Adipose tissue (tissue), 3 donors: Measurements from ENCODE around the gene FYCO1. TPM values are rescaled to one million over a fixed set of nuclear protein-coding genes. Genes with fewer than 3 reads are reported as not detected.
"Not testable (repeated sequence)": the region's sequence is repeated elsewhere in the genome, so short reads cannot be mapped to it uniquely, and the experiment has no call there.

Experiments
- H3K27ac ChIP-seq: one replicate; pipeline ENCODE4 v1.5.1; 2013; ENCODE audit warnings: low read depth, low read length
- WGBS, 3 donors: extraction: QIAGEN DNeasy Blood & Tissue Kit; methylation state at CpG; one replicate each; pipeline ENCODE4 v1.1.7; 2013; 5-methylcytosine and 5-hydroxymethylcytosine counted together
- polyA plus RNA-seq, 3 donors: library from polyadenylated mRNA; stranded (reverse); fragments of 200-250 nt; gene quantifications; one replicate each; pipeline ENCODE4 v1.2.3, GENCODE V29; 2013
- donor health status: healthy with polysubstance abuse.
- donor health status: Bipolar disorder and iron deficiency.
- donor health status: healthy.

FYCO1 gene
- polyA plus RNA-seq, 3 donors, result 7.0 to 17.4 (median 14.3) TPM

DNA sequence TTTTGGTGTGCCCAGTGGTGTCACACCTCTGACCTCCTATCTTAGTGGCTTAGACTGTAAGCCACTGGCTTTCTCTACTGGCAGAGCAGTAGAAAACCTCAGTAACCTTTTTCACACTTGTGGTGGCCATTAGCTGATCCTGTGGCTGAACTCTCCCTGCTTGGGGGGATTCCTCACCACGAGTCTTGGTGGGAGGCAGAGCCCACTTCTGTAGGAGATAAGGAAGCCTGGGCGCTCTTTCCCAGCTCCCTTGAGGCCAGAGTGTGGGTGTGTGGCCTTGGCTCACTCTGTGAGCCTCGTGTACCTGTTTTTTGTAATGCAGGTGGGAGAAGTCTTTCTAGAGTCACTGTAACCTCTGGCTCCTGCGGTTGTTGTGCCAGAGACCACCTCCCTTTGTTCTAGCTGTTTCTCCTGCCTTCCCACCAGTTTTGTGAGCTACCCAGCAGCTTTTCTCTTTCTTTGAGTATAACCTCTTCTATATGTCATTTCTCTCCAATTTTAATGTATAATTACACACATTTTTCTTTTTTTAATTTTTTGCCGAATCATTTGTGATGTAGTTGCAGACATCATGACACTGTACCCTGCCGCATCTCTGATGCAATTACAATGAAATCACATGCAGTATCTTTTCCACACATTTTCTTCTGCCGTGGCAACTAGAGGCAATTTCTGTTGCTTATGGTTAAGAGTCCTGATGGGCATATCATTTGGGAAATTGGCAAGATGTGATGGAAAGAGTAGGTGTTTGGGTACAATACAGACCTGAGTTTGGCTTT, 17.9 kb upstream of the FYCO1 start:
- no peak overlapping the region for H3K27ac ChIP-seq
- WGBS, 3 donors, result 71 to 76% (median 72%) methylated on average over 7 of the region's 7 CpGs

- 78 to 88% (median 79%) methylated on average over 4 of the region's 4 CpGs for WGBS, 3 donors
- H3K27ac ChIP-seq, result no peak overlapping the region
Measured at GRCh38 chr3:46012246-46012645, 16.6 kb upstream of the FYCO1 start.

- no peak overlapping the region for H3K27ac ChIP-seq
- 81 to 95% (median 83%) methylated on average over 2 of the region's 2 CpGs for WGBS, 3 donors
Measured at GRCh38 chr3:46010519-46011113, 15.0 kb upstream of the FYCO1 start.

DNA sequence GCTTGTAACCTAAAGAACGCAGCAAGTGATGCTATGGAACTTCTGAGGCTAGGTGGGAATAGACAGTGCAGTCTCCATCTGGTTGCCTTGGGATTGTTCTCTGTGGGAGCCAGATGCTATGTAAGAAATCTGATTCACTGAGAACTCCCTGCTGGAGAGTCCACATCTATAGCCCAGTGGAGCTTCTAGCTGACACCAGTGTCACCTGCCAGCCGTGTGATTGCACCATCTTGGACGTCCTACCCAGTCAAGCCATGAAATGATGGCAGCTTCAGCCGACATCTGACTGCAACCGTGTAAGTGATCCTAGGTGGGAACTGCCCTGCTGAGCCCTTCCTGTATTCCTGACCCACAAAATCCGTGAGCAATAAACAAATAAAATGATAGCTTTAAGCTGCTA, 12.4 kb upstream of the FYCO1 start:
- 64 to 88% (median 85%) methylated on average over 6 of the region's 6 CpGs for WGBS, 3 donors
- no peak overlapping the region for H3K27ac ChIP-seq

- H3K27ac ChIP-seq, result no peak overlapping the region
Measured at GRCh38 chr3:46007280-46007679, 11.7 kb upstream of the FYCO1 start.

DNA sequence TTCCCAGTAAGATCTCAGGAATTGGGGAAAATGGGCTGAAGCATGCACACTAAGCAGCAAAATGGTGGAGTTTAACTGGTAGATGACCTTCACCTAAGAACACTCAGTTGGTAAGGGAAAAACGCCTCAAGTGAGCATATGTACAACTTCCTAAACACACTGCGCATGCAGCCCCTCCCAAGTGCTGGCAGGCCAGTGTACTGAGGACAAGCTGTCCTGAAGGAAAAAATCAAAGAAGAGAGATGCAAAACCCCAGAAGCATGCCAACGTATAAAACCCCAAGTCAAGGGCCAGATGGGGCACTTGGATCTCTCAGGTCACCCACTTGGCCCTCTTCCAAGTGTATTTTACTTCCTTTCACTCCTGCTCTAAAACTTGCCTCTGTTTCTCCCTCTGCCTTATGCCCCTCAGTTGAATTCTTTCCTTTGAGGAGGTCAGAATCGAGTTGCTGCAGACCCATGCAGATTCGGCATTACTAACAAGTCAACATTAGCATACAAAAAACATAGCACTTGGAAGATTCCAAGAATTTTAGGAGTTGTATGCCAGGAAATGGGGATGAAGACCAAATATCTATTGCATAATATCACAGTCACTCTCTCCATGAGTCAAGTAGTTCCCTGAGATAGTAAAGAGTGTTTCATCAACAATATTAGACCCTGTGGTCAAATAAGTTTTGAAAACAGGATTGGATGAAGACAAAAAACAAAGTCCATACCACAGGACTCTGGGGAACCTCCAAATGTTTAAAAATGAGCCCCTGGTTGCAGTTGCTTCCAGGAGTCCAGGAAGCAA, 10.8 kb upstream of the FYCO1 start:
- 65 to 80% (median 71%) methylated on average over 5 of the region's 5 CpGs for WGBS, 3 donors
- H3K27ac ChIP-seq, result no peak overlapping the region

- H3K27ac ChIP-seq, result not testable (repeated sequence)
Measured at GRCh38 chr3:46003706-46004105, 8.1 kb upstream of the FYCO1 start.

- WGBS, 3 donors, result 85 to 96% (median 88%) methylated on average over 2 of the region's 2 CpGs
- no peak overlapping the region for H3K27ac ChIP-seq
Measured at GRCh38 chr3:46001178-46001577, 5.6 kb upstream of the FYCO1 start.

DNA sequence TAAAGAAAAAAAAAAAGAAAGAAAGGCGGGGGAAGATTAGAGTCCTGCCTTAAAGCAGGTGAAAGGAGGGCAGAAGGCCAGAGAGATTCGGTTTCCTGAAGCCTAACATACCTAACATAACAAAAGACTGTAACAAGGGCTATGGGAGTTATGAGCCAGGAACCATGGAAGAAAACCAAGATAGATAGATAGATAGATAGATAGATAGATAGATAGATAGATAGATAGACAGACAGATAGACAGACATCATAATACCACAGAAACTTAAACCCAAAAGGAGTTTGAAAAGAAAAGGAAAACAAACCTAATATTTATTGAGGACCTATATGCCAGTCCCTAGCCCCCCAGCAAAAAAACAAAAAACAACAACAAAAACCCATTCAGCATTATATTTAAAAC, 2.3 kb upstream of the FYCO1 start:
- 75 to 91% (median 84%) methylated on average over 2 of the region's 2 CpGs for WGBS, 3 donors
- no peak overlapping the region for H3K27ac ChIP-seq

DNA sequence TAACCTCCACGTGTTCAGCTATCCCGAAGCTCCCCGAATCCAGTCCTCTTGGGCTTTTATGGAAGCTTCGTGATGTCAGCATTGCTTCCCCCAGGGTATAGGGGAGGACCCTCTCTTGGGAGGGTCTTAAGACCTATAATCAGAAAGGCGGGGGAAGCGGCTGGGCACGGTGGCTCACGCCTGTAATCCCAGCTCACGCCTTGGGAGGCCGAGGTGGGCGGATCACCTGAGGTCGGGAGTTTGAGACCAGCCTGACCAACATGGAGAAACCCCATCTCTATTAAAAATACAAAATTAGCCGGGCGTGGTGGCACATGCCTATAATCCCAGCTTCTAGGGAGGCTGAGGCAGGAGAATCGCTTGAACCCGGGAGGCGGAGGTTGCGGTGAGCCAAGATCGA, 1.9 kb upstream of the FYCO1 start:
- WGBS, 3 donors, result 92 to 96% (median 93%) methylated on average over 19 of the region's 19 CpGs
- H3K27ac ChIP-seq, result not testable (repeated sequence)

DNA sequence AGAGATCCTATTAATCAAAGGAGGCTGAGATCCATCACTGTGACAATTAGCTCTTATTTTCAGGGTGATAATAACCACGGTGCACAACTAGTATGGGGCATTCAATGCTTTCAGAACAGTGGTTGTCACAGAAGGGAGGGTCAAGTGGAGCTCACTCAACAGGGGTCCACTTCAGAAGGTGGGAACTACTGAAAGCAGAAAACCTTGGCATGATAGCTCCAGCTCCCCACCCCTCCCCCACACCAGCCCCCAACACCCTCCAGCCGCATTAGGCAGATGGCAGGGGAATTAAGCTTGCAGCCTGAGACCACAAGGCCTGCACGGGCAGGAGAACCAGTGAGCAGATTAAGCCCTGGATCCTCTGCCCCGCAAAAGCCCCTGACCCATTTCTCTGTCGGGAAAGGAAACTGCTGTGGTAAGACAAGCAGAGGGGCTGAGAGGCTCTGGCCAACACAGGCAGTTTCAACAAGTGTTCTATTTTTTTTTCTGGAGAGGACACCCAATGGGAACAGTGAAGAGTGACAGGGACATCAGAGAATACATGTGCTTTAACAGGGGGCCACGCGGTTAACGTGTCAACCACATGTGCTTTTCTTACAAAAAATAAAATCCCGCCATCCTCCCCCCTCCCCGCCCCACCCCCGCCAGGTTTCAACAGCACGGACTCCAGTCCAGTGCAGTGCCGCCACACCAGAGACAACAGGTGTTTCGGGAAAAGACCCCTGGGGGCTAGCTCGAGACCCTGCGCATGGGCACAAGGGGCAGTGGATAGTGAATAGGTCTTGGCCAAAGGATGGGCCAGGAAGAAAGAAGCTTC, 997 bp downstream of the FYCO1 start:
- peak overlapping the region; percentile 40 for H3K27ac ChIP-seq
- WGBS, 3 donors, result 8 to 13% (median 11%) methylated on average over 16 of the region's 16 CpGs

GRCh38 chr3:45993421-45994027, 2.1 kb downstream of the FYCO1 start:
- WGBS, 3 donors, result 73 to 78% (median 76%) methylated on average over 3 of the region's 3 CpGs
- no peak overlapping the region for H3K27ac ChIP-seq

- 36 to 69% (median 43%) methylated on average over 2 of the region's 2 CpGs for WGBS, 3 donors
- H3K27ac ChIP-seq, result no peak overlapping the region
Measured at GRCh38 chr3:45992821-45993221, 2.8 kb downstream of the FYCO1 start.

DNA sequence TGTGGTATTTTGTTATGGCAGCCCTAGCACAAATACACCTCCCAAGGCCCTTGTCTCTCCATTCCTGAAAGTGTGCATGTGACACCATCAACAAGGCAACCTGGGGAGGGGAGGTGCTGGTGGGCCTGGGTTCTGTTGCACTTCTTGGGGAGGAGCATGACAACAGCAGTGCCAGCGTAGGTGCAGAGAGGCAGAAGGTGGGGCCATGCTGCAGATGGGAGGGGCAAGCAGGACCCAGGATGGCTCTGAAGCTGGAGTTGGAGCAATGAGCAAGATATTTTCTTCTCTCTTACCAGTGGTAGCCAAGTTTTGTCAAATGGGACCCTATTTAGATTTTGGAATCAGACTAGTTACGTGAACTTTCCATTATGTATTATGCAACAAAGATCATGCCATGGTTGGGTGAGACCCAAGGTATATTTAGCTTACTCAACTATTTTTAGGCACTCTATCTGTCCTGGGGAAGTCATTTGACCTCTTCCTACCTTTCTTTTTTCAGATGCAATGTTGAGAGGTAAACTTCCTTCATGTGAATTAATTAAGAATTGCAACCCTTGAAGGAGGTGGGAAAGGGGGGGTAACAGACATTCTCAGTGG, 3.4 kb downstream of the FYCO1 start:
- H3K27ac ChIP-seq, result no peak overlapping the region
- 38 to 56% (median 53%) methylated on average over 2 of the region's 2 CpGs for WGBS, 3 donors

DNA sequence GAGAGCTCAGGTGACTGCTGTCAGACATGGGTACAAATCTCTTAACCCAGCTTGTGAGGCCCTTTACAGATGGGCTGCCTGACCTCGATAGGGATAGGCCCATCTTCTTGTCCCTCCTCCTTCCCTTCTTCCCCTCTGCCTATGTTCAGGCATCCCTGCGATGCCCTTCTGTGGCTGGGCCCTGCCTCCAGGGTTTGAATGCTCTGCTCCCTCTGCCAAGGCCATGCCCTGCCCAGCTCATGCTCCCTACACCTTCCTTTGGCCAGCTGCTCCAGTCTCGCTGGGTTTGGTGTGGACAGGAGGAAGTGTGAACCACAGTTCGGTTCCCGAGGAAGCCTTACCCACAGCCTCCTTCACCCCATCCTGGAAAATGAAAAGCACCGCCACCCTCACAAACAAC, 4.3 kb downstream of the FYCO1 start:
- H3K27ac ChIP-seq, result no peak overlapping the region
- 68 to 76% (median 73%) methylated on average over 6 of the region's 6 CpGs for WGBS, 3 donors

DNA sequence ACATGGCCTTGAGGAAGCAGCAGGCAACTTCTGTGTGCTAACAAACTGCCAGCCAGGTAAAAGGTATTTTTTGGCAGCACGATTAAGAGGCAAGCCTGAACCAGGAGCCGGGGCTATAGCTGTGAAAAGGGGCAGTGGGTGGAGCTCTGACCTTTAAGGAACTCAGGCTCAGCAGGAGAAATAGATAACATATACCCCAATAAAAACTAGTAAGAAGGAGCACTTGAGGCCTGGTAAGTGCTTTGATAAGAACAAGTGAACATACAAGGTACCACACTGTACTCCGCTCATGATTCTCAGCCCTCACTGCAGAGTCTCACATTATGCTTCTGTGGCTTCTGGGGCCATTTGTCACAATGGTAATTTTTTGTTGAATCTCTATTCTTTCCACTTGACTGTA, 5.4 kb downstream of the FYCO1 start:
- no peak overlapping the region for H3K27ac ChIP-seq
- WGBS, 3 donors, result 60 to 89% (median 63%) methylated on average over 3 of the region's 3 CpGs

- WGBS, 3 donors, result 73 to 94% (median 76%) methylated on average over 2 of the region's 2 CpGs
- no peak overlapping the region for H3K27ac ChIP-seq
Measured at GRCh38 chr3:45988804-45989203, 6.8 kb downstream of the FYCO1 start.

GRCh38 chr3:45988362-45988761, 7.3 kb downstream of the FYCO1 start:
- 51 to 57% (median 56%) methylated on average over 4 of the region's 4 CpGs for WGBS, 3 donors

More at GRCh38 chr3:45988362-45988761, 7.3 kb downstream of the FYCO1 start:
- H3K27ac ChIP-seq, result no peak overlapping the region
